Neural progenitor cell (in vitro differentiated cells): ENCODE measurements around the gene ZNF547.

ENCODE experiments used
- CTCF ChIP-seq: fragments of 200-600 bp; sonication (generic); IDR thresholded peaks from 2 replicates; pipeline ENCODE4 v1.5.1; 2017; ENCODE audit warnings: antibody characterized with exemption, mild to moderate bottlenecking
- EZH2 ChIP-seq: fragments of 200-600 bp; sonication (generic); IDR thresholded peaks from 2 replicates; pipeline ENCODE4 v1.6.1; 2017; ENCODE audit warnings: antibody characterized with exemption, mild to moderate bottlenecking, moderate library complexity
- EZH2phosphoT487 ChIP-seq: fragments of 200-600 bp; sonication (generic); IDR thresholded peaks from 2 replicates; pipeline ENCODE4 v1.6.1; 2017; ENCODE audit warnings: antibody characterized with exemption

GRCh38 chr19:57357406-57357805 lies 5.9 kb upstream of the ZNF547 start:
- TF ChIP-seq EZH2 = no peak
- no peak for TF ChIP-seq CTCF
- no peak for TF ChIP-seq EZH2phosphoT487
